ENCODE measurements around the gene MBD5. TPM values are rescaled to one million over a fixed set of nuclear protein-coding genes. Genes with fewer than 3 reads are reported as not detected.

MBD5 gene
- total and polyA plus RNA-seq, 2 donors = 16.5 to 134 TPM

DNA sequence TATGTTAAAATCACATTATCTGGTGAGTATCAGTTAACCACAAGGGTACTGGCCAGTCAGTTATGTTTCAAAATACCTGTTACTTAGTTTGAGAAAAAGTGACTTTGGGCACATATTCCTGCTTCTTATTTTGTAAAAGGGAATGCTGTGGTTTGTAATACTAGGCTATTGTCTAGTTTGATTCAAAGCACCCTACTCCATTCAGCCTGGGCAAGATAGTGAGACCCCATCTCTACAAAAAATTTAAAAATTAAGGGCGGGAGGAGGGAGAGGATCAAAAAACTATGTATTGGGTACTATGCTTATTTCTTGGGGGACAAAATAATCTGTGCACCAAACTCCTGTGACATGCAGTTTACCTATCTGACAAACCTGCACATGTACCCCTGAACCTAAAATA is 18.9 kb downstream of the MBD5 start:
- no peaks in the 10 kb centered on the region for H3K36me3 ChIP-seq (ENCODE audit: insufficient read depth)
- H3K4me3 ChIP-seq (ENCODE audit: low read depth, low read length) = no peak overlapping the region
- no peak overlapping the region for H3K27ac ChIP-seq (ENCODE audit: low read depth)
- 97% methylated on average over 1 of the region's 1 CpG for WGBS
- no peak for DNase-seq (ENCODE audit: extremely low spot score)
- H3K4me1 ChIP-seq (ENCODE audit: insufficient read depth) = no peaks in the 10 kb centered on the region

GRCh38 chr2:148042219-148042618 is 21.3 kb downstream of the MBD5 start:
- no peak overlapping the region for H3K27ac ChIP-seq (ENCODE audit: low read depth)

DNA sequence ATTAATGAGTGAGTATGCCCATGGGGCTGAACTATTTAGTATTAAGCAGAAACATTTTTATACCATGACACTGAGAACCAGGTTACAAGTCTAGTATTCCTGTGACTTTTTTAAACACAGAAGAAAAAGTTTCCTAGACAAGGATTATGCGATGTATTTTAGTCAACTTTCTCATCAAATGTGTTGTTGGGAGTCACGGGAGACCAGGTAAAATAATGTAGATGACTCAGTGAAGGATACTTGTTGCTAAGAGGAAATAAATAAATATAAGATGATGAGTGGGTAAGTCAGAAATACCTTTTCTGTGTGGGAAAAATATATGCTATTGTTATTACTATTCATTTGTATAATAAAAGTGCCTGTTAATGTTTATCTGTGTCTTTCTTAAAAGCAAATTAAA is 23.4 kb downstream of the MBD5 start:
- Histone ChIP-seq H3K4me1 (ENCODE audit: insufficient read depth) (no peaks in the 10 kb centered on the region), H3K4me3 (ENCODE audit: low read depth, low read length) (no peak overlapping the region), H3K27ac (ENCODE audit: low read depth) (no peak overlapping the region), H3K36me3 (ENCODE audit: insufficient read depth) (no peaks in the 10 kb centered on the region)
- WGBS = 94% methylated on average over 2 of the region's 2 CpGs
- no peak for DNase-seq (ENCODE audit: extremely low spot score)

More at GRCh38 chr2:148042219-148042618, 21.3 kb downstream of the MBD5 start:
- DNase-seq (ENCODE audit: extremely low spot score) = no peak
- H3K4me3 ChIP-seq (ENCODE audit: low read depth, low read length) = no peak overlapping the region
- no peaks in the 10 kb centered on the region for H3K4me1 ChIP-seq (ENCODE audit: insufficient read depth)
- H3K36me3 ChIP-seq (ENCODE audit: insufficient read depth) = no peaks in the 10 kb centered on the region
- 92% methylated on average over 2 of the region's 2 CpGs for WGBS

DNA sequence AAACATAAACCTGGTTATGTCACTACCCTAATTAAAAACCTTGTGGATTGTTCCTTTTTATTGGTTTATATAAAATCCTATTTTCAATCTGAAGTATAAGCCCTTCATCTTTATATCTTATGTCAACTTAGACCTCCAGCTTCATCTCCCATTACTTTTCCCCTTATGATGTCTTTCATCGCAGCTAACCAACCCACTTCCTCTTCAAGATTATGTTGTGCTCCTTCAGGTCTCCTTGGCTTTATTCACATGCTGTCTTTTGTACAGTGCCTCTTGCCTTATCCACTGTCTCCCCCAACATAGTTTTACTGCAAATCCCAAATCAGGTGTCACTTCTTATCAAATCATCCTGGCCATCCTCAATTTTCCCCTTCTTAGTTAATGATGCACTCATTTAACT is 25.9 kb downstream of the MBD5 start:
- no peak for DNase-seq (ENCODE audit: extremely low spot score)
- no peak overlapping the region for H3K4me3 ChIP-seq (ENCODE audit: low read depth, low read length)
- H3K4me1 ChIP-seq (ENCODE audit: insufficient read depth) = no peaks in the 10 kb centered on the region
- no peaks in the 10 kb centered on the region for H3K36me3 ChIP-seq (ENCODE audit: insufficient read depth)
- 86% methylated on average over 1 of the region's 1 CpG for WGBS
- H3K27ac ChIP-seq (ENCODE audit: low read depth) = no peak overlapping the region

DNA sequence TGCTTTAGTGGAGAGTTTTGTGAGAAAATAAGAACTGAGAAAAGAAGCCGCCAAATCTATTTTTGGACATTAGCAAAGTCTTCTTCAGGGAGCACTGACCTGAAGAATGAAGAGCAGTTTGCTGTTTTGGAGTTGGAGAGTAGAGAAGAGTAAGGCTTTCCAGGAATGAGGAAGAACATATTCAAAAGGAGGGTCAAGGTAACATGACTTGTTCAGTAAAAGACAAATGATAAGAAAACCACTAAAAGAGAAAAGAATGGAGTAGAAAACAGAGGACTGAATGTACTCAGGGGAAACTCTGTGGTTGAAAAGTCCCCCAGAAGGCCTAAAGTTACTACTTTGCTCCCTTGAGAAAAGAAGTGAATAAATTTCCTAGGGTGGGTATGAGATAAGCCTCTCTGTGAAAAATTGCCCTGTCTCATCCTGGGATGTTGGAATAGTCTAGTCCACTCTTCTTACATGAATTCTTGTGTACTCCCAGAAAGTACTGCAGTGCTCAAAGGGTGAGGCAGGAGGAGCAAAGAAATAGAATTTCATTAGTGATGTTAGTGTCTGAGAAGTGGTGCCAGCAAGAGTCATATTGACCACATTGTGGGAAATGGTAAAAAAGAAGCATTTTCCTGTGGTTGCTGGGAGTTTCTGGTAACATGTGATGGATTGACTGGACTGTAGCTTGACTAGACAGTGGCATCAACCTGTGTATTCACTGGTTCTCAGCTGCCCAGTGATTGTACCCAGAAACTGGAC is 27.8 kb downstream of the MBD5 start:
- Histone ChIP-seq H3K4me1 (ENCODE audit: insufficient read depth) (no peaks in the 10 kb centered on the region), H3K36me3 (ENCODE audit: insufficient read depth) (no peaks in the 10 kb centered on the region), H3K4me3 (ENCODE audit: low read depth, low read length) (no peak overlapping the region), H3K27ac (ENCODE audit: low read depth) (no peak overlapping the region)
- no peak for DNase-seq (ENCODE audit: extremely low spot score)
- WGBS = 90% methylated on average over 1 of the region's 1 CpG

DNA sequence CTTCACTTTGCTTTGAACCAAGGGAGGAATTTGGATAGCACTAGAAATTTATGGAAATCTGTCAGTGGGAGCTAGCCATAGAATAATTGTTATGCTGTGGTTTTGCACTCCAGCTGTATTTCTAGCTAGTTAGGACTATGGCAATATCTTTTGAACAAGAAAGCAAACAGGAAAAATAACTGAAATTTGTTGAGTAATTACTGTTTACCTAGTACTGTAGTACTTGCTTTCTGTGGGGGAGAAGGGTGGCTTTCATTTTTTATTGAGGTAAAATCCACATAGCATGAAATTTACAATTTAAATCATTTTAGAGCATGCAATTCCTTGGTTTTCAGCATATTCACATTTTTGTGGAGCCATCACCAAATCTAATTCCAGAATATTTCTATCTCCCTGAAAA is 28.4 kb downstream of the MBD5 start:
- H3K27ac ChIP-seq (ENCODE audit: low read depth) = no peak overlapping the region
- H3K36me3 ChIP-seq (ENCODE audit: insufficient read depth) = no peaks in the 10 kb centered on the region
- no peak overlapping the region for H3K4me3 ChIP-seq (ENCODE audit: low read depth, low read length)
- DNase-seq (ENCODE audit: extremely low spot score) = no peak
- no peaks in the 10 kb centered on the region for H3K4me1 ChIP-seq (ENCODE audit: insufficient read depth)

GRCh38 chr2:148052687-148053086 is 31.8 kb downstream of the MBD5 start:
- 96% methylated on average over 3 of the region's 3 CpGs for WGBS

GRCh38 chr2:148058641-148059040 is 37.8 kb downstream of the MBD5 start:
- no peak overlapping the region for H3K27ac ChIP-seq (ENCODE audit: low read depth)
- H3K4me1 ChIP-seq (ENCODE audit: insufficient read depth) = no peaks in the 10 kb centered on the region
- H3K4me3 ChIP-seq (ENCODE audit: low read depth, low read length) = no peak overlapping the region
- WGBS = 61% methylated on average over 1 of the region's 1 CpG
- no peaks in the 10 kb centered on the region for H3K36me3 ChIP-seq (ENCODE audit: insufficient read depth)
- DNase-seq (ENCODE audit: extremely low spot score) = no peak

More at GRCh38 chr2:148052687-148053086, 31.8 kb downstream of the MBD5 start:
- Histone ChIP-seq H3K4me3 (ENCODE audit: low read depth, low read length) (no peak overlapping the region), H3K36me3 (ENCODE audit: insufficient read depth) (no peaks in the 10 kb centered on the region), H3K27ac (ENCODE audit: low read depth) (no peak overlapping the region), H3K4me1 (ENCODE audit: insufficient read depth) (no peaks in the 10 kb centered on the region)
- no peak for DNase-seq (ENCODE audit: extremely low spot score)

GRCh38 chr2:148063633-148064032 is 42.7 kb downstream of the MBD5 start:
- Histone ChIP-seq H3K36me3 (ENCODE audit: insufficient read depth) (no peaks in the 10 kb centered on the region), H3K4me3 (ENCODE audit: low read depth, low read length) (no peak overlapping the region), H3K4me1 (ENCODE audit: insufficient read depth) (no peaks in the 10 kb centered on the region), H3K27ac (ENCODE audit: low read depth) (no peak overlapping the region)
- 76% methylated on average over 2 of the region's 2 CpGs for WGBS
- no peak for DNase-seq (ENCODE audit: extremely low spot score)

GRCh38 chr2:148065936-148066335 is 45.0 kb downstream of the MBD5 start:
- Histone ChIP-seq H3K36me3 (ENCODE audit: insufficient read depth) (no peaks in the 10 kb centered on the region), H3K27ac (ENCODE audit: low read depth) (no peak overlapping the region), H3K4me1 (ENCODE audit: insufficient read depth) (no peaks in the 10 kb centered on the region), H3K4me3 (ENCODE audit: low read depth, low read length) (no peak overlapping the region)
- 92% methylated on average over 6 of the region's 6 CpGs for WGBS
- no peak for DNase-seq (ENCODE audit: extremely low spot score)

DNA sequence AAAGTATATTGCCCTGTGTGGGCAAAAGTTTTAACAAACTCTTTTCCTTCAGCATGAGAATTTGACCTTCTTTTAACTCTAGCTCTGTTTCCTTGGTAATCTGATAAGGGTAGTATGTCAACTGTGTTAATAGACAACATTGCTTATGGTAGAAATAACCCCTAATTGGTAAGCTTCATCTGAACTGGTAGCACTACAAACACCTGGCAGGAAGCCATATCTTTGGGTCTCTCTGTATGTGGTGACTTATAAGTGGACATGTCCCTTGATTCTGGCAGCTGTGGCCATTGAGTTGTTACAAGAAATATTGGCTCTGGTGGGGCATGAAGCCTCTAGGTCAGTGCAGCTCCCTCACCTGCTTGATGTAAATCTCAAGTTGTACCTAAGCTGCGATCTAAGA is 46.9 kb downstream of the MBD5 start:
- Histone ChIP-seq H3K4me3 (ENCODE audit: low read depth, low read length) (no peak overlapping the region), H3K36me3 (ENCODE audit: insufficient read depth) (no peaks in the 10 kb centered on the region), H3K4me1 (ENCODE audit: insufficient read depth) (no peaks in the 10 kb centered on the region), H3K27ac (ENCODE audit: low read depth) (no peak overlapping the region)
- DNase-seq (ENCODE audit: extremely low spot score) = no peak
- 100% methylated on average over 1 of the region's 1 CpG for WGBS

DNA sequence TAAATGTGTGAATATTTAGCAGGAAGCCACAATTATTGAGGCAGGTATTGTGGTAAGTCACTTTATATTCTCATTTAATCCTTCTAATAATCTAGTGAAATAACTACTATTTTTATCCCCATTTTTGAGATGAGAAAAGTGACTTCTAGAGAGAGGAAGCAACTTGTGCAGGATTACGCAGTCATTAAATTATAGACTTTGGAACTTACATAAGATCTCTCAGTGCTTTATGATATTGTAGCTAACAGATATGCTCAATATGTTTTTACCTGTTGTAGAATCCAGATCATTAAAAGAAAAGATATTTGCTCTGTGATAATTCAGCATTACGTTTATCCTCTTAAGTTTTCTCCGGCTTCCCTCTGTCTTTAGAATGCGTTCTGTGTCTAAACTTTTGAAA is 50.5 kb downstream of the MBD5 start:
- 96% methylated on average over 4 of the region's 4 CpGs for WGBS
- no peak overlapping the region for H3K27ac ChIP-seq (ENCODE audit: low read depth)
- DNase-seq (ENCODE audit: extremely low spot score) = no peak

GRCh38 chr2:148096012-148096411 is 75.1 kb downstream of the MBD5 start:
- H3K4me3 ChIP-seq (ENCODE audit: low read depth, low read length) = no peak overlapping the region
- H3K4me1 ChIP-seq (ENCODE audit: insufficient read depth) = no peaks in the 10 kb centered on the region
- H3K27ac ChIP-seq (ENCODE audit: low read depth) = no peak overlapping the region
- no peaks in the 10 kb centered on the region for H3K36me3 ChIP-seq (ENCODE audit: insufficient read depth)
- DNase-seq (ENCODE audit: extremely low spot score) = no peak

More for the DNA sequence above, 50.5 kb downstream of the MBD5 start:
- Histone ChIP-seq H3K4me3 (ENCODE audit: low read depth, low read length) (no peak overlapping the region), H3K36me3 (ENCODE audit: insufficient read depth) (no peaks in the 10 kb centered on the region), H3K4me1 (ENCODE audit: insufficient read depth) (no peaks in the 10 kb centered on the region)

DNA sequence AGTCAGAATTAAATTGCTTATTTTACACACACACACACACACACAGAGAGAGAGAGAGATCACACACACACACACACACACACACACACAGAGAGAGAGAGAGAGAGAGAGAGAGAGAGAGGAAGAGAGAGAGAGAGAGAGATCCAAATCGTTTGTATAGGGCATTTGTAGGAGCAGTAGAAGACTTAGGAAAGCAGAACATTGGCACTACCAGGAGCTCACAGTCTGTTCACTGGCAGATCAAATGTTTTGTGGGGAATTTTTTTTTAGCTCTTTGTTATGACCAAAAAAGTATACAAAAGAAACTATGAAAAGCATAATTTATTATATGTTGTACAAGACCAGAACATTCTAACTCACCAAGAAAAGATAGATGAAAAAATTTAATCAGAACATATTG is 81.8 kb downstream of the MBD5 start:
- no peaks in the 10 kb centered on the region for H3K4me1 ChIP-seq (ENCODE audit: insufficient read depth)
- H3K27ac ChIP-seq (ENCODE audit: low read depth) = no peak overlapping the region
- no peak for DNase-seq (ENCODE audit: extremely low spot score)
- H3K36me3 ChIP-seq (ENCODE audit: insufficient read depth) = peaks cover 3% of the 10 kb centered on the region
- no peak overlapping the region for H3K4me3 ChIP-seq (ENCODE audit: low read depth, low read length)
- 10% methylated on average over 1 of the region's 1 CpG for WGBS

GRCh38 chr2:148103946-148104345 is 83.1 kb downstream of the MBD5 start:
- Histone ChIP-seq H3K36me3 (ENCODE audit: insufficient read depth) (peaks cover 3% of the 10 kb centered on the region), H3K4me3 (ENCODE audit: low read depth, low read length) (no peak overlapping the region), H3K27ac (ENCODE audit: low read depth) (no peak overlapping the region), H3K4me1 (ENCODE audit: insufficient read depth) (no peaks in the 10 kb centered on the region)
- DNase-seq (ENCODE audit: extremely low spot score) = no peak

Data from urinary bladder (tissue), 4 donors.